Esophagus muscularis mucosa (tissue), 3 donors: ENCODE measurements around the gene PIK3R5.

Experiments
- POLR2AphosphoS5 ChIP-seq, 2 donors: sonication (generic); formaldehyde crosslinking; IDR thresholded peaks; one replicate each; pipeline ENCODE4 v1.6.1; 2017; ENCODE audit warnings: antibody characterized with exemption in 2 of 2
- TF ChIP-seq, protein P1 (sequence below), 3 experiments: fragments of 200-600 bp in 2 of 3; fragments of 450-650 bp in 1 of 3; sonication (generic) in 2 of 3; IDR thresholded peaks; one replicate each; pipeline ENCODE4 v1.5.1; 2017 to 2019; ENCODE audit warnings: antibody characterized with exemption in 3 of 3, mild to moderate bottlenecking in 2 of 3, moderate library complexity in 1 of 3

- no peak for TF ChIP-seq POLR2AphosphoS5 (IDR thresholded peaks at IDR 0.05)
- TF ChIP-seq, protein P1, sequence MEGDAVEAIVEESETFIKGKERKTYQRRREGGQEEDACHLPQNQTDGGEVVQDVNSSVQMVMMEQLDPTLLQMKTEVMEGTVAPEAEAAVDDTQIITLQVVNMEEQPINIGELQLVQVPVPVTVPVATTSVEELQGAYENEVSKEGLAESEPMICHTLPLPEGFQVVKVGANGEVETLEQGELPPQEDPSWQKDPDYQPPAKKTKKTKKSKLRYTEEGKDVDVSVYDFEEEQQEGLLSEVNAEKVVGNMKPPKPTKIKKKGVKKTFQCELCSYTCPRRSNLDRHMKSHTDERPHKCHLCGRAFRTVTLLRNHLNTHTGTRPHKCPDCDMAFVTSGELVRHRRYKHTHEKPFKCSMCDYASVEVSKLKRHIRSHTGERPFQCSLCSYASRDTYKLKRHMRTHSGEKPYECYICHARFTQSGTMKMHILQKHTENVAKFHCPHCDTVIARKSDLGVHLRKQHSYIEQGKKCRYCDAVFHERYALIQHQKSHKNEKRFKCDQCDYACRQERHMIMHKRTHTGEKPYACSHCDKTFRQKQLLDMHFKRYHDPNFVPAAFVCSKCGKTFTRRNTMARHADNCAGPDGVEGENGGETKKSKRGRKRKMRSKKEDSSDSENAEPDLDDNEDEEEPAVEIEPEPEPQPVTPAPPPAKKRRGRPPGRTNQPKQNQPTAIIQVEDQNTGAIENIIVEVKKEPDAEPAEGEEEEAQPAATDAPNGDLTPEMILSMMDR (IDR thresholded peaks at IDR 0.05), result no peak
Measured at GRCh38 chr17:8957721-8958120, 7.8 kb downstream of the PIK3R5 start.
